ENCODE results near the gene FAM193A.

DNA sequence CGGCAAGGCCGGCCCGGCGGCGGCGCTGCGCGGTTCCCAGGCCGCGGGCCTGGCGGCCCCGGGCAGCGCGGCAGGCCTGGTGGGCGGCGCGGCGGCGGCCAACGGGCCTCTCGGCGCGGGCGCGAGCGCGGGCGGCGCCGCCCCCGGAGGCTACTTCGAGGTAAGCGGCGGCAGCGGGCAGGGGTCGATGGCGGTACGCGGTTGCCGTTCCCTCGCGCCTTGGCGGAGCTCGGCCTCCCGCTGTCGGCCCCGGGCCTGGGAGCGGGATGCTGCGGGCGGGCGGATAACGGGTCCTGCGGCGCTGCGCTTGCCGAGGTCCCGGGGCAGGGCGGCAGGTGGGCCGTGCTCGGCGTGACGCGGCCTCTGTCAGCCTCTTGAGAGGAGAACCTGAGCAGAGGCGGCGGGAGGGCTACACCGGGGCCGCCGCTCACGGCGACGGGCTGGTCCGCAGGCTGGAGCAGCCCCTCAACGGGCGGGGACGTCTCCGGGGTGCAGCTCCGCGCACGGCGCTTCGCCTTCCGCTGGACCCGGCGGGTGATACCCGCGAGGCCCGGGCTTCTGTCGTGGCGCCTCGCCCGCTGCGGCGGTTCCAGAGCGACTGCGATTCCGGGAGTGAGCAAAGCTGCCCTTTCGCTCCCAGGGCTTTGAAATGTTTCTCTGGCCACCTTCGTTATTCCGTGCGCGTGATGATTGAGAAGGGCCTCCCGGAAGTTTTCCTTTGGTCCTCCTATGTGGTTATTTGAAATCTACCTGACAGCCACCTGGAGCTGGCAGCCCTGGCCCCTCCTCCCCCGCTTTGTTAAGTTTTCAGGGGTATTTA lies 774 bp downstream of the FAM193A start:
- TF ChIP-seq CTCF (IDR thresholded peaks at IDR 0.05; ENCODE audit: insufficient read depth, low read length): no peak
- no peak for TF ChIP-seq POLR2AphosphoS5 (IDR thresholded peaks at IDR 0.05; ENCODE audit: low read depth)
- TF ChIP-seq, protein P1, sequence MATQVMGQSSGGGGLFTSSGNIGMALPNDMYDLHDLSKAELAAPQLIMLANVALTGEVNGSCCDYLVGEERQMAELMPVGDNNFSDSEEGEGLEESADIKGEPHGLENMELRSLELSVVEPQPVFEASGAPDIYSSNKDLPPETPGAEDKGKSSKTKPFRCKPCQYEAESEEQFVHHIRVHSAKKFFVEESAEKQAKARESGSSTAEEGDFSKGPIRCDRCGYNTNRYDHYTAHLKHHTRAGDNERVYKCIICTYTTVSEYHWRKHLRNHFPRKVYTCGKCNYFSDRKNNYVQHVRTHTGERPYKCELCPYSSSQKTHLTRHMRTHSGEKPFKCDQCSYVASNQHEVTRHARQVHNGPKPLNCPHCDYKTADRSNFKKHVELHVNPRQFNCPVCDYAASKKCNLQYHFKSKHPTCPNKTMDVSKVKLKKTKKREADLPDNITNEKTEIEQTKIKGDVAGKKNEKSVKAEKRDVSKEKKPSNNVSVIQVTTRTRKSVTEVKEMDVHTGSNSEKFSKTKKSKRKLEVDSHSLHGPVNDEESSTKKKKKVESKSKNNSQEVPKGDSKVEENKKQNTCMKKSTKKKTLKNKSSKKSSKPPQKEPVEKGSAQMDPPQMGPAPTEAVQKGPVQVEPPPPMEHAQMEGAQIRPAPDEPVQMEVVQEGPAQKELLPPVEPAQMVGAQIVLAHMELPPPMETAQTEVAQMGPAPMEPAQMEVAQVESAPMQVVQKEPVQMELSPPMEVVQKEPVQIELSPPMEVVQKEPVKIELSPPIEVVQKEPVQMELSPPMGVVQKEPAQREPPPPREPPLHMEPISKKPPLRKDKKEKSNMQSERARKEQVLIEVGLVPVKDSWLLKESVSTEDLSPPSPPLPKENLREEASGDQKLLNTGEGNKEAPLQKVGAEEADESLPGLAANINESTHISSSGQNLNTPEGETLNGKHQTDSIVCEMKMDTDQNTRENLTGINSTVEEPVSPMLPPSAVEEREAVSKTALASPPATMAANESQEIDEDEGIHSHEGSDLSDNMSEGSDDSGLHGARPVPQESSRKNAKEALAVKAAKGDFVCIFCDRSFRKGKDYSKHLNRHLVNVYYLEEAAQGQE (IDR thresholded peaks at IDR 0.05; ENCODE audit: insufficient replicate concordance, low read depth): no peak
